ENCODE data around the gene PPP2R3A. TPM values are rescaled to one million over a fixed set of nuclear protein-coding genes. Genes with fewer than 3 reads are reported as not detected.

Gene PPP2R3A
- total and polyA plus RNA-seq, 2 experiments from 2014 or later, result 6.4 to 15.2 TPM

DNA sequence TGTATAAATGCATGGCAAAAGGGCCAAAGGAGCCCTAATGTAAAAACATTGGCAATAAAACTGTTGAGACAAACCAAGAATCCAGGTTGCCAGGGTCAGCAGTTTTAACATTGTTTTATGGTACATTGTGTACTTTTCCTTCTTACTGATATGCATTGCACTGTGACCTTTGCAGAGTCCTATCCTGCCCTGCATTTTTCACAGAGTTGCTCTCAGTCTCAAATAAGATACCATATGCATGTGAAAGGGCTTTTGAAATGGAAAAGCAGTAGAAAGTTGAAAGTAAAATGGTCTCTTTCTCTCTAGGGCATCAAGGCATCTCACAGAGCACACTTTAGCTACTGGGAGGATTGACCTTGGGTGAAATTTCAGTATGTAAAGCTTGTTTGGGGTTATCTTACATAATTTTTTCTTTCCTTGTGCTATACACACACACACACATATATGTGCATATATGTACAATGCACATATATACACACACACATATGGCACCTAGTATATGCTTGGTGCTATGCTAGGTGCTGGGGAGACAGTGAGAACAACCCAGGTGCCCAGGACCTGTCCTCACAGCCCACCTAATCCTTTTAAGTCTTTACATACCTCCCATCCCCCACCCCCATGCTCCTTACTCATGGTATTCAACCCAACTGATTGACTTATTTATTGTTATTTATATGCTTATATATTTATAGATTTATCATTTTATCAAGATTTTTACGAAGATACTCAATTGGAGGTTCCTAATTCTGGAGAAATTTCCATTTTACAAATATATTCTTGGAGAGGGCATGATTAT lies 1.2 kb upstream of the PPP2R3A start:
- Histone ChIP-seq H3K4me3 (peak overlapping the region; percentile 77), H3K4me1 (ENCODE audit: insufficient read depth) (peaks cover 26% of the 10 kb centered on the region), H3K27ac (ENCODE audit: low read depth) (no peak overlapping the region), H3K27me3 (ENCODE audit: insufficient read depth) (no peaks in the 10 kb centered on the region), H3K9me2 (ENCODE audit: insufficient read depth) (0 out of 2 replicates have a peak, but pooled peaks cover under 1% of the 10 kb centered on the region), H2AFZ (no peak overlapping the region), H3K36me3 (ENCODE audit: insufficient read depth) (no peaks in the 10 kb centered on the region), H3F3A (replicated peaks; ENCODE audit: low read depth) (no peaks in the 10 kb centered on the region; the same call in 1 of the 2 replicates), H4K20me1 (replicated peaks; ENCODE audit: insufficient read depth) (0 out of 2 replicates have a peak, but pooled peaks cover 5% of the 10 kb centered on the region), H3K79me2 (replicated peaks; ENCODE audit: insufficient read depth) (peaks cover 26% of the 10 kb centered on the region), H3K4me2 (peak overlapping the region; percentile 81)
- Mint-ChIP-seq H3K27me3 (ENCODE audit: insufficient read depth, low read depth, poor library complexity) (peaks cover 7% of the 10 kb centered on the region), H3K27ac (no peak overlapping the region), H3K9me3 (peaks cover 20% of the 10 kb centered on the region), H3K36me3 (ENCODE audit: low read depth) (peaks cover 11% of the 10 kb centered on the region; the same call in 2 of the 3 replicates), H3K4me1 (peaks cover 34% of the 10 kb centered on the region), H3K4me3 (peak overlapping the region; percentile 77)
- DNase-seq (ENCODE audit: low spot score) (peak; percentile 60), ATAC-seq (peak; percentile 11)
- TF ChIP-seq NANOG (IDR thresholded peaks at IDR 0.05; ENCODE audit: borderline replicate concordance), result peak; percentile 21; the same call in 1 of the 2 replicates
- TF ChIP-seq CREB1 (CRISPR knock-in tag; IDR thresholded peaks at IDR 0.05; ENCODE audit: low read depth), result no peak
- TF ChIP-seq ETS1 (IDR thresholded peaks at IDR 0.05), result no peak
- TF ChIP-seq REST (IDR thresholded peaks at IDR 0.05; ENCODE audit: unreplicated experiment), result no peak
- no peak for TF ChIP-seq EZH2 (IDR thresholded peaks at IDR 0.05; ENCODE audit: low read depth, unreplicated experiment)
- no peak for TF ChIP-seq ZNF114 (CRISPR knock-in tag; IDR thresholded peaks at IDR 0.05)

GRCh38 chr3:135965129-135965505 lies 411 bp upstream of the PPP2R3A start:
- peaks cover 6% of the 10 kb centered on the region; the same call in 1 of the 2 replicates for H3K9me2 ChIP-seq (ENCODE audit: insufficient read depth)
- H3K27me3 Mint-ChIP-seq (ENCODE audit: insufficient read depth, low read depth, poor library complexity), result peaks cover 7% of the 10 kb centered on the region
- no peaks in the 10 kb centered on the region for H3K27me3 ChIP-seq (ENCODE audit: insufficient read depth)
- H3K27ac Mint-ChIP-seq, result 0 out of 2 replicates have a peak overlapping the region, but pooled peaks have one; percentile 11
- ATAC-seq (peak; percentile 10), DNase-seq (ENCODE audit: low spot score) (no peak)
- H3K36me3 ChIP-seq (ENCODE audit: insufficient read depth), result no peaks in the 10 kb centered on the region
- H3K36me3 Mint-ChIP-seq (ENCODE audit: low read depth), result peaks cover 7% of the 10 kb centered on the region
- H3K4me3 Mint-ChIP-seq, result peak overlapping the region; percentile 77
- peak overlapping the region; percentile 66; the same call in 1 of the 2 replicates for H2AFZ ChIP-seq
- no peak overlapping the region for H3K27ac ChIP-seq (ENCODE audit: low read depth)
- H3K79me2 ChIP-seq (replicated peaks; ENCODE audit: insufficient read depth), result peaks cover 34% of the 10 kb centered on the region
- peak overlapping the region; percentile 77 for H3K4me3 ChIP-seq
- peak overlapping the region; percentile 81 for H3K4me2 ChIP-seq
- 0 out of 2 replicates have a peak, but pooled peaks cover 5% of the 10 kb centered on the region for H4K20me1 ChIP-seq (replicated peaks; ENCODE audit: insufficient read depth)
- peaks cover 26% of the 10 kb centered on the region for H3K4me1 ChIP-seq (ENCODE audit: insufficient read depth)
- H3K4me1 Mint-ChIP-seq, result peaks cover 36% of the 10 kb centered on the region
- peaks cover 15% of the 10 kb centered on the region for H3K9me3 Mint-ChIP-seq
- no peaks in the 10 kb centered on the region; the same call in 1 of the 2 replicates for H3F3A ChIP-seq (replicated peaks; ENCODE audit: low read depth)
- no peak for TF ChIP-seq ZNF331 (CRISPR knock-in tag; IDR thresholded peaks at IDR 0.05; ENCODE audit: low read depth)
- no peak for TF ChIP-seq ETS1 (IDR thresholded peaks at IDR 0.05)
- TF ChIP-seq JUNB (IDR thresholded peaks at IDR 0.05; ENCODE audit: unreplicated experiment), result no peak
- TF ChIP-seq CTCF (conservative IDR thresholded peaks at IDR 0.05; ENCODE audit: low read depth in 2 of 2), result no peak
- TF ChIP-seq EZH2 (IDR thresholded peaks at IDR 0.05; ENCODE audit: low read depth, unreplicated experiment), result no peak
- no peak for TF ChIP-seq NANOG (IDR thresholded peaks at IDR 0.05; ENCODE audit: borderline replicate concordance)
